SK-N-SH (cell line): Measurements from ENCODE around the gene THAP3. TPM values are rescaled to one million over a fixed set of nuclear protein-coding genes. Genes with fewer than 3 reads are reported as not detected.

ENCODE experiments used
- CTCF ChIA-PET: fragments of 300-600, 350-600 bp; formaldehyde crosslinking; extraction: SDS; loops from one replicate; lab custom pipeline; 2021; lab: Yijun Ruan, JAX
- POLR2A ChIA-PET: fragments of 350-600 bp; sonication (Branson Sonifier 250); formaldehyde crosslinking; extraction: SDS; loops from one replicate; lab custom pipeline; 2020; ENCODE audit warnings: antibody characterized with exemption, inconsistent platforms; lab: Yijun Ruan, JAX
- DNase-seq: peaks from one replicate; pipeline ENCODE4 v3.0.0; 2012
- H2AFZ ChIP-seq: fragments of 200-600 bp; sonication (generic); 2 replicates; pipeline ENCODE4 v1.8.1; 2016; ENCODE audit warnings: antibody characterized with exemption, mild to moderate bottlenecking, low read depth
- H3F3A ChIP-seq: fragments of 200-600 bp; sonication (generic); replicated peaks from 2 replicates; pipeline ENCODE3; 2016; ENCODE audit warnings: antibody characterized with exemption, mild to moderate bottlenecking; ENCODE audit not compliant: insufficient read depth
- H3K27ac ChIP-seq, 2 experiments: fragments of 200-500 bp in 1 of 2; fragments of 200-600 bp in 1 of 2; sonication (Bioruptor generic) in 1 of 2; sonication (generic), shearing (Covaris generic) in 1 of 2; 2 replicates each; pipeline versions ENCODE4 v1.5.1 to v1.6.1; 2014 to 2016; ENCODE audit warnings: low read depth in 2 of 2, inconsistent platforms in 1 of 2, low read length in 1 of 2, mild to moderate bottlenecking in 1 of 2, mixed read lengths in 1 of 2
- H3K27me3 ChIP-seq: fragments of 200-600 bp; sonication (generic), shearing (Covaris generic); 2 replicates; pipeline ENCODE4 v1.6.1; 2016; ENCODE audit warnings: mixed run types; ENCODE audit not compliant: insufficient read depth
- H3K36me3 ChIP-seq, 2 experiments: fragments of 200-500 bp in 1 of 2; fragments of 200-600 bp in 1 of 2; sonication (Bioruptor generic) in 1 of 2; sonication (generic) in 1 of 2; replicated peaks in 1 of 2; 2 replicates each; pipeline versions ENCODE3 to v1.5.1; 2014 to 2016; ENCODE audit warnings: low read length in 1 of 2, mild to moderate bottlenecking in 1 of 2; ENCODE audit not compliant: insufficient read depth in 2 of 2, control insufficient read depth in 1 of 2
- H3K4me1 ChIP-seq, 2 experiments: fragments of 200-500 bp in 1 of 2; fragments of 200-600 bp in 1 of 2; sonication (Bioruptor generic) in 1 of 2; sonication (generic), shearing (Covaris generic) in 1 of 2; 2 replicates each; pipeline versions ENCODE4 v1.5.1 to v1.6.1; 2014 to 2016; ENCODE audit warnings: low read depth in 1 of 2, low read length in 1 of 2, mixed run types in 1 of 2; ENCODE audit not compliant: insufficient read depth in 2 of 2, control insufficient read depth in 1 of 2
- H3K4me2 ChIP-seq: fragments of 200-600 bp; sonication (generic), shearing (Covaris generic); 2 replicates; pipeline ENCODE4 v1.6.1; 2017; ENCODE audit warnings: mixed run types
- H3K4me3 ChIP-seq, 2 experiments: fragments of 200-500 bp in 1 of 2; fragments of 200-600 bp in 1 of 2; sonication (Bioruptor generic) in 1 of 2; sonication (generic), shearing (Covaris generic) in 1 of 2; 2 replicates each; pipeline versions ENCODE4 v1.5.1 to v1.8.1; 2014 to 2016; ENCODE audit warnings: low read depth in 2 of 2, inconsistent platforms in 1 of 2, low read length in 1 of 2, mild to moderate bottlenecking in 1 of 2, mixed read lengths in 1 of 2, moderate library complexity in 1 of 2
- H3K79me2 ChIP-seq: fragments of 200-600 bp; sonication (generic); 2 replicates; pipeline ENCODE4 v1.8.1; 2017; ENCODE audit warnings: mild to moderate bottlenecking; ENCODE audit not compliant: insufficient read depth
- H3K9ac ChIP-seq: fragments of 200-600 bp; sonication (generic); 2 replicates; pipeline ENCODE4 v1.6.1; 2017; ENCODE audit warnings: mixed run types
- H3K9me2 ChIP-seq: fragments of 200-600 bp; sonication (generic); 2 replicates; pipeline ENCODE4 v1.6.1; 2017; ENCODE audit warnings: mixed run types
- H3K9me3 ChIP-seq: fragments of 200-600 bp; sonication (generic); 2 replicates; pipeline ENCODE4 v1.6.1; 2017; ENCODE audit warnings: mixed run types, mild to moderate bottlenecking, moderate library complexity
- H4K20me1 ChIP-seq: fragments of 200-600 bp; sonication (generic); 2 replicates; pipeline ENCODE4 v1.6.1; 2017; ENCODE audit warnings: mild to moderate bottlenecking, mixed run types; ENCODE audit not compliant: insufficient read depth
- CHD2 ChIP-seq: fragments of 150-350 bp; IDR thresholded peaks from 2 replicates; pipeline ENCODE4 v1.6.1; 2018; ENCODE audit warnings: low read length; ENCODE audit not compliant: partially characterized antibody
- ELF1 ChIP-seq: IDR thresholded peaks from 2 replicates; pipeline ENCODE4 v1.4.0; 2012
- EP300 ChIP-seq, 2 experiments: IDR thresholded peaks; 2 replicates each; pipeline versions ENCODE4 v1.4.0 to v1.6.1; 2012; ENCODE audit warnings: borderline replicate concordance in 1 of 2, low read depth in 1 of 2, low read length in 1 of 2
- EZH2phosphoT487 ChIP-seq: fragments of 200-600 bp; sonication (generic); IDR thresholded peaks from 2 replicates; pipeline ENCODE4 v1.6.1; 2017; ENCODE audit warnings: low read depth, mixed run types, mild to moderate bottlenecking, antibody characterized with exemption, moderate library complexity, borderline replicate concordance
- FOSL2 ChIP-seq: IDR thresholded peaks from 2 replicates; pipeline ENCODE4 v1.4.0; 2012; ENCODE audit warnings: low read depth, mild to moderate bottlenecking, moderate library complexity, borderline replicate concordance
- FOXJ3 ChIP-seq: sonication (generic); formaldehyde crosslinking; IDR thresholded peaks from 2 replicates; pipeline ENCODE4 v1.5.1; 2020; ENCODE audit warnings: mild to moderate bottlenecking, missing genetic modification reagents
- IRF3 ChIP-seq: fragments of 150-350 bp; IDR thresholded peaks from 2 replicates; pipeline ENCODE4 v1.6.1; 2016; ENCODE audit warnings: mild to moderate bottlenecking, low read depth, low read length
- MEF2A ChIP-seq: IDR thresholded peaks from 2 replicates; pipeline ENCODE4 v1.4.0; 2012; ENCODE audit warnings: low read depth, borderline replicate concordance
- NRF1 ChIP-seq: IDR thresholded peaks from 2 replicates; pipeline ENCODE4 v1.6.1; 2012; ENCODE audit warnings: low read depth, mild to moderate bottlenecking, low read length
- REST ChIP-seq: IDR thresholded peaks from 2 replicates; pipeline ENCODE4 v1.6.1; 2012; ENCODE audit warnings: mild to moderate bottlenecking, low read depth, low read length, moderate library complexity
- RFX5 ChIP-seq: IDR thresholded peaks from 2 replicates; pipeline ENCODE4 v1.6.1; 2012; ENCODE audit warnings: mild to moderate bottlenecking, improper control_type of control experiment, low read length
- SIN3A ChIP-seq: IDR thresholded peaks from 2 replicates; pipeline ENCODE4 v1.6.1; 2012; ENCODE audit warnings: low read depth, mild to moderate bottlenecking, low read length, moderate library complexity, borderline replicate concordance
- SMC3 ChIP-seq: IDR thresholded peaks from 2 replicates; pipeline ENCODE4 v1.6.1; 2012; ENCODE audit warnings: low read depth, low read length, improper control_type of control experiment
- TEAD4 ChIP-seq: IDR thresholded peaks from 2 replicates; pipeline ENCODE4 v1.4.0; 2012; ENCODE audit warnings: mild to moderate bottlenecking, borderline replicate concordance; ENCODE audit not compliant: insufficient read depth
- USF1 ChIP-seq: IDR thresholded peaks from 2 replicates; pipeline ENCODE4 v1.4.0; 2012; ENCODE audit warnings: low read depth, borderline replicate concordance
- USF2 ChIP-seq: fragments of 150-350 bp; IDR thresholded peaks from 2 replicates; pipeline ENCODE4 v1.6.1; 2017; ENCODE audit warnings: antibody characterized with exemption, low read length, low read depth, borderline replicate concordance
- WGBS: methylation state at CpG from one replicate; pipeline ENCODE4 v1.1.6; 2017; ENCODE audit warnings: low lambda C conversion rate; 5-methylcytosine and 5-hydroxymethylcytosine counted together
- polyA plus RNA-seq, 3 experiments: library from polyadenylated mRNA; depleted of rRNA; stranded (reverse); fragments of >200 nt; gene quantifications; 2 replicates each; pipeline ENCODE4 v1.2.3, GENCODE V29; 2012

Gene THAP3
- polyA plus RNA-seq, 1 of the 3 experiments (the other 2 are of a cell fraction) = 11.1 TPM

GRCh38 chr1:6628971-6629479 lies 4.4 kb downstream of the THAP3 start (continued):
- TF ChIP-seq FOSL2 (no peak), CHD2 (no peak), USF2 (no peak)

GRCh38 chr1:6630027-6630426 lies 5.4 kb downstream of the THAP3 start:
- peaks cover 5% of the 10 kb centered on the region for H3F3A ChIP-seq
- peaks cover 36% of the 10 kb centered on the region for H3K79me2 ChIP-seq
- no peaks in the 10 kb centered on the region for H3K9me3 ChIP-seq
- TF ChIP-seq IRF3 (no peak), USF1 (no peak), EP300 (IDR thresholded peaks at IDR 0.05; ENCODE audit: borderline replicate concordance in 1 of 2, low read depth in 1 of 2, low read length in 1 of 2) (no peak), ELF1 (no peak), TEAD4 (no peak)
- H3K4me1 ChIP-seq = no peaks in the 10 kb centered on the region; a peak in 1 of 4 replicates
- no peaks in the 10 kb centered on the region for H4K20me1 ChIP-seq
- POLR2A ChIA-PET = no interaction called here
- DNase-seq = no peak
- no peak overlapping the region for H3K4me3 ChIP-seq
- no peak overlapping the region for H3K27ac ChIP-seq
- no peak overlapping the region for H2AFZ ChIP-seq
- CTCF ChIA-PET = interaction anchor here (1.4 to 2.0 kb wide), 2 partner anchors 16 to 75 kb away, joined by 6 to 7 read pairs; partner anchors contain the start of genes NOL9 and TAS1R1
- no peaks in the 10 kb centered on the region for H3K27me3 ChIP-seq
- H3K4me2 ChIP-seq = no peak overlapping the region
- 70% methylated on average over 2 of the region's 8 CpGs for WGBS
- H3K36me3 ChIP-seq = peaks cover 0 to 44% of the 10 kb centered on the region in 2 experiments
- no peak overlapping the region for H3K9ac ChIP-seq
- no peaks in the 10 kb centered on the region for H3K9me2 ChIP-seq

GRCh38 chr1:6631058-6631457 lies 6.4 kb downstream of the THAP3 start:
- no peaks in the 10 kb centered on the region for H3K9me2 ChIP-seq
- POLR2A ChIA-PET = no interaction called here
- no peak overlapping the region for H2AFZ ChIP-seq
- H3K27ac ChIP-seq = no peak overlapping the region
- no peak overlapping the region for H3K9ac ChIP-seq
- H4K20me1 ChIP-seq = no peaks in the 10 kb centered on the region
- H3K9me3 ChIP-seq = no peaks in the 10 kb centered on the region
- no peak overlapping the region for H3K4me3 ChIP-seq
- no peaks in the 10 kb centered on the region for H3K27me3 ChIP-seq
- H3F3A ChIP-seq = peaks cover 5% of the 10 kb centered on the region
- H3K4me2 ChIP-seq = no peak overlapping the region
- peaks cover 0 to 54% of the 10 kb centered on the region in 2 experiments for H3K36me3 ChIP-seq
- H3K4me1 ChIP-seq = no peaks in the 10 kb centered on the region; a peak in 1 of 4 replicates
- peaks cover 26% of the 10 kb centered on the region for H3K79me2 ChIP-seq
- DNase-seq = no peak
- 99% methylated on average over 8 of the region's 8 CpGs for WGBS
- CTCF ChIA-PET = no interaction called here
- TF ChIP-seq USF1 (no peak), MEF2A (no peak), NRF1 (no peak), SMC3 (no peak), FOXJ3 (no peak), RFX5 (no peak), EZH2phosphoT487 (no peak), ELF1 (no peak), SIN3A (no peak), REST (no peak)
